T follicular helper cell (primary cell): ENCODE results near the gene CAB39.

Source experiments
- DNase-seq: peaks from one replicate; pipeline ENCODE4 v3.0.0-alpha.2; 2020; ENCODE audit warnings: low read depth

Gene CAB39

GRCh38 chr2:230863442-230864121 lies 150.9 kb downstream of the CAB39 start:
- DNase-seq, result no peak

- no peak for DNase-seq
Observed at GRCh38 chr2:230864122-230864604, 151.5 kb downstream of the CAB39 start.

GRCh38 chr2:230864605-230865306 lies 152.1 kb downstream of the CAB39 start, which contains the start of gene ITM2C:
Gene ITM2C, plus strand, starts transcription at chr2:230864942. Its CDS starts 84 bp downstream, at chr2:230865026.
- peak; percentile 69 for DNase-seq

DNA sequence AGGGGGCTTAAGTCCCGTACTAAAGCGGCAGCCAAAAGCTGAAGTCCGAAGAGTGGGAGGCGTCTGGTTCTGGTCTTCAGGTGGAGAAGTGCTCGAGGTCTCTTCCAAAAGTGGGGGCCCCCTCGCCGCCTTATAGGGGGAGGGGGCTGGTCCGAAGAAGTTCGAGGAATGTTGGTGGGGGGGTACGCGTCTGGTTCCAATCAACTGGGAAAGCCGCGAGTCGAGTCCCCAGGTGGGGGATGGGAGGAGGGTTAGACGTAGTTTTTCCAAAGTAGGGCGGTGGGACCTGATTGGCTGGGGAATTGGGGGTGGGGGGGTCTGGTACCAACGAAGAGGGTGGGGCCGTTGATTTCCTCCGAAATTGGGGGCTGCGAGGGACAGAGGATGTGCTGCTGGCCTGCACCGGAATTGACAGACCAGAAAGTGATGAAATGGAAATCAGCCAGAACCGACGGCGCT lies 152.7 kb downstream of the CAB39 start:
- no peak for DNase-seq

- DNase-seq, result no peak
Observed at GRCh38 chr2:230865766-230866755, 153.4 kb downstream of the CAB39 start.

DNA sequence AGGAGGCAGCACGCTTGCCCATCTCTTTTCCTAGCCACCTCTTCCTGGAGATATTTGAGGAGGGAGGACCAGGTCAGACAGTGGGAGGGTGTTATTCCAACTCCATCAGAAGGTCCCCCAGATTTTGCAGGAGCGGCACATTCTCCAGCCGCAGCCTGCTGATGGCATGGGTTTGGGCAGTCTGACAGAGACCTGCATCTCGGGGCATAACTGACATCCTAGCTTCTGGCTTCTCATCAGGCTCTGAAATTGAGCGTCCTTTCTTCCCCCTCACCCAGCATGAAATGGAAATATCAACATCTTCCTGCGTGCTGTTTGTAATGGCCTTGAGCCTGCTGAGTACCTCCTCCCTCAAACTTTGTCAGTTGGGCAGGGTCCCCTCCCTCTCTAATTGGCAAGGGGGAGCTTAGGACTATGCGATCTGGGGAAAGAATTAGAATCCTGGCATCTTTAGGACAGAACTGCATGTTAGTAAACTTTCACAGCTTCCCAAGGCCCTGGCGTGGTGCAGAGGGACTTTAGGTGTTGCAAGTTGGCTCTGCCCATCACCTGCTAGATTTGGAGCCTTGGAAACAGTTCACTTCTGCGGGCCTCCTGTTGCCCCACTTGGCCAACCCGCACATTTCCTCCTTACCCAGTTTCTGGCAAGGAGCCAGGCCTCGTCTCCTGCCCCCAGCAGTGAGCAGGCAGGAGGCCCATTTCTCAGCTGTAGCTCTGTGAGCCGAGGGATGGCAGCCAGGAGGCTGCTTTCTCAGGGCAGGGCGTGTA lies 154.3 kb downstream of the CAB39 start:
- DNase-seq, result peak; percentile 50

DNA sequence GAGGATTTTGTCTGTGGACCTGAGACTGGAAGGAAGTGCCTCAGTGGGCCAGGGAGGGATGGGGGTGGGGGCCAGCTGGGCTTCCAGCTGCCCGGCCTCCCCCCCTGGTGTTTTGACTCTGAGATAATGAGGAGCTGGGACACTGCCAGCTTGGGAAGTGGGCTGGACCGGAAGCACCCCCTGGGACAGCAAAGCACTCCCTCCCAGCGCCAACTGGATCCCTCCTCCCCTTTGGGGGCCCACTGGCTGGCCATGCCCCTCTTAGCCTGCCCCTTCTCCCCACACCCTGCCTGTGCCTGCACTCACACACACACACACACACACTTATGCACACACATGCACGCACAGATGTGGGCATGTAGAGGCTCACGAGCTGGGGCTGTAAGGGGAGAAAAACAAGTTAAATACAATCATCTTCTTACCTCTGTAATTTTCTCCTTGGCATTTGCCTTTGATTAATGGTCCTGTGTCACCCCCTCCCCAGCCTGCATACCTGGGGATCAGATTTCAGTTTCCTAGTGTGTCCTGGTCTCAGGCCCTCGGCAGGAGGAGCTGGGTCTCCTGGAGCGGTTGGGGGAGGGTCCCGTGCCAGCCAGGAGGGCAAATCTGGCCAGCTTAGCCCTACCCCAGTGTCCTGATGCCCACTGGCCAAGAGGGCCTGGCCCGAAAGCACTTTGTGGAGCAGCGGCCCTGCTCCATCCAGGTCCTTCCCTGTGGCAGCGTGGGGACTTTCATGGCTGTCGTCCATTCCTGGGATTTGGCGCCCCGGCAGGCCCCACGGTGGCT lies 155.7 kb downstream of the CAB39 start:
- DNase-seq, result no peak

DNA sequence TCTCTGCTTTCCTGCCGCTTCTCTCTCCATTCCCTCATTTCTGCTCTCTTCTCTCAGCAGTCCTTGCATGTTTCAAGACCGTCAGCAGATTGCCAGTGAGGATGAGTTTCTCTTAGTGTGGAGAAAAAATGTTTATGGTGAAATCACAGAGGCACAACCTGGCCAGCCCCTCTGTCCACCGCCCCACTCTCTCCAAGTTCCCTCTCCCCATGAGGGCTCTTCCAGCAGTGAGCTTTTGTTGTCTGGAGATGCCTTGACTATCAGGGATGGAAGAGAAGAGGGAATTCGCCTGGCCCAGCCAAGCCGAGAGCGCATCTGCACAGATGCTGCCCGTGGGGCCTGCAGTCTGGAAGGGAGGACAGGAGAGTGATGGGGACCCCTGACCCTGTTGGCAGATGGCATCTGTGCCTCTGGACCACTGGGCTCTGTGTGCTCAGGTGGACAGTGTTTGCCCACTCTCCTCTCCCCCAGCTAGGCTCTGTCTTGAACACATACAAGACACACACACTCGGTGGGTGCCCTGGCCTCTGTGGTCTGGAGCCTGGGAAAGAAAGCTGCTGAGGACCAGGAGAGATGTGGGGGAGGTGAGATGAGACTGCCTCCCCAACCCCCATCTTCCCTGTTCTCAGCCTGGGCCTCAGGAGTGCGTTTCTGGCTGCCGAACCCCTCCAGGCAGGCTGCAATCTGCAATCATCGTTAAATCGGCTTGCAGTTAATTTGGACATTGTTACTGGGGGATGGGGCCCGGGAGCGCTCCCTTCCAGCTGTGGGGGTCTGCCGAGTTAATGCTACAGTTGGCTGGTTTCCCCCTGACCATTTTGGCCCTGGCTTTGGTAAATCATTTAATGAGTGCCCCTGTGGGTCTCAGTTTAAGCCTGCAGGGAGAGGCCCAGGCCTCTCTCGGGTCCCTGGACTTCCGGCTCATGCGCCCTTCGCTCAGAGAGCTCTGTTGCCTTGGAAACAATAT lies 156.6 kb downstream of the CAB39 start:
- no peak for DNase-seq

DNA sequence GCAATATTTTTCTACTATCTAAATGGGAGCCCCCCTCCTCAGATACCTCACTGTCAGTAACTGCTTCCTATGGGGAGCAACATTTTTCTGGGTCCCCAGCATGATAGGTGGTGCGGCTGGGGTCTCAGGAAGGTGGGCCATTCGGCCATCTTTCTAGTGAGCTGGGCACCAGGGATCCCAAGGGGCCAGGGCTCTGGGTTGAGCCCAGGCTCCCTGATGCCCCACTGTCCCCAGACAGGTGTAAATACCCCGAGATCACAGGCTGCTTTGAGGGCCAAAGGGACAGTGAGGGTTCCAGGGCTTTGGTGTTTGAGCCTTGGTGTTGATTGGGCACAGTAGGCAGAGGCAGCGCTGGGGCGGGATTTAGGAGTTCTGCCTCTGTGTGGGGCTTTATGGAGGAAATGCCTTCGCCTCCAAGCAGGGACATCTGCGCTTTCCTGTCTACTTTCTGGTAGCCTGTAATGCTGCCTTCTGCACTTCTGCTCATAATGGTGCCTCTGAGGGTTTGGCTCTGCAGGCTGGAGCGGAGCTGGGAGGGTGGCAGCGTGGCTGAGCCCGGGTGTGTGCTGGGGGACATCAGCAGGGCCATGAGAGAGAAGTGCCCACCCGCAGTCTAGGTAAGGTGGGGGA lies 157.4 kb downstream of the CAB39 start:
- no peak for DNase-seq
